Mesenchymal stem cell (in vitro differentiated cells and primary cell): ENCODE measurements around the gene OR10T2.

ENCODE experiments used
- DNase-seq: peaks from one replicate; pipeline ENCODE4 v3.0.0-alpha.2; 2013
- H2AFZ ChIP-seq: one replicate; pipeline ENCODE4 v1.6.1; 2013; ENCODE audit warnings: low read depth, mild to moderate bottlenecking, control low read depth, inconsistent platforms, low read length, moderate library complexity
- H2AK5ac ChIP-seq: 2 replicates; pipeline ENCODE4 v1.6.1; 2013; ENCODE audit warnings: low read length, moderate library complexity, mild to moderate bottlenecking, inconsistent platforms; ENCODE audit not compliant: severe bottlenecking
- H2BK120ac ChIP-seq: one replicate; pipeline ENCODE4 v1.6.1; 2013; ENCODE audit warnings: low read depth, mild to moderate bottlenecking, inconsistent platforms, low read length, moderate library complexity
- H2BK12ac ChIP-seq, 2 experiments: one replicate each; pipeline ENCODE4 v1.6.1; 2013; ENCODE audit warnings: inconsistent platforms in 2 of 2, low read length in 2 of 2, mild to moderate bottlenecking in 2 of 2, moderate library complexity in 2 of 2, control low read depth in 1 of 2
- H2BK15ac ChIP-seq: one replicate; pipeline ENCODE4 v1.6.1; 2013; ENCODE audit warnings: mild to moderate bottlenecking, low read depth, inconsistent platforms; ENCODE audit not compliant: poor library complexity, severe bottlenecking
- H2BK5ac ChIP-seq: 2 replicates; pipeline ENCODE4 v1.6.1; 2013; ENCODE audit warnings: low read depth, mild to moderate bottlenecking, low read length, control low read depth, inconsistent platforms; ENCODE audit not compliant: poor library complexity, severe bottlenecking
- H3K14ac ChIP-seq, 2 experiments: one replicate each; pipeline ENCODE4 v1.6.1; 2013; ENCODE audit warnings: inconsistent platforms in 2 of 2, low read length in 2 of 2, control low read depth in 1 of 2, mild to moderate bottlenecking in 1 of 2, moderate library complexity in 1 of 2
- H3K18ac ChIP-seq, 2 experiments: one replicate each; pipeline ENCODE4 v1.6.1; 2013; ENCODE audit warnings: inconsistent platforms in 2 of 2, low read length in 2 of 2, control low read depth in 1 of 2, low read depth in 1 of 2, mild to moderate bottlenecking in 1 of 2
- H3K23ac ChIP-seq, 2 experiments: one replicate each; pipeline ENCODE4 v1.6.1; 2013; ENCODE audit warnings: inconsistent platforms in 2 of 2, low read length in 2 of 2, mild to moderate bottlenecking in 2 of 2, moderate library complexity in 2 of 2, control low read depth in 1 of 2
- H3K27ac ChIP-seq: 2 replicates; pipeline ENCODE4 v1.5.1; 2013; ENCODE audit warnings: mild to moderate bottlenecking, moderate library complexity, low read length, control low read depth, inconsistent platforms; ENCODE audit not compliant: poor library complexity, severe bottlenecking
- H3K27me3 ChIP-seq, 2 experiments: 2 replicates each; pipeline versions ENCODE4 v1.6.1 to v1.7.0; 2013; ENCODE audit warnings: low read length in 2 of 2, mild to moderate bottlenecking in 2 of 2, moderate library complexity in 2 of 2, control low read depth in 1 of 2, inconsistent platforms in 1 of 2; ENCODE audit not compliant: control insufficient read depth in 1 of 2, insufficient read depth in 1 of 2
- H3K36me3 ChIP-seq, 2 experiments: 2 replicates each; pipeline versions ENCODE4 v1.6.1 to v1.7.0; 2013; ENCODE audit warnings: low read length in 2 of 2, control low read depth in 1 of 2, inconsistent platforms in 1 of 2, low read depth in 1 of 2, mild to moderate bottlenecking in 1 of 2; ENCODE audit not compliant: insufficient read depth in 2 of 2, control insufficient read depth in 1 of 2
- H3K4ac ChIP-seq, 2 experiments: one replicate each; pipeline ENCODE4 v1.6.1; 2013; ENCODE audit warnings: inconsistent platforms in 2 of 2, low read length in 2 of 2, mild to moderate bottlenecking in 2 of 2, moderate library complexity in 2 of 2, control low read depth in 1 of 2, low read depth in 1 of 2
- H3K4me1 ChIP-seq: 2 replicates; pipeline ENCODE4 v1.6.1; 2013; ENCODE audit warnings: low read depth, low read length, control low read depth; ENCODE audit not compliant: control insufficient read depth, insufficient read depth
- H3K4me2 ChIP-seq: 2 replicates; pipeline ENCODE4 v1.6.1; 2013; ENCODE audit warnings: low read length, mild to moderate bottlenecking, inconsistent platforms; ENCODE audit not compliant: poor library complexity, severe bottlenecking
- H3K4me3 ChIP-seq, 2 experiments: 2 replicates each; pipeline versions ENCODE4 v1.5.1 to v1.7.0; 2013; ENCODE audit warnings: low read length in 2 of 2, mild to moderate bottlenecking in 2 of 2, control low read depth in 1 of 2, low read depth in 1 of 2; ENCODE audit not compliant: insufficient read depth in 1 of 2
- H3K79me1 ChIP-seq: replicated peaks from 2 replicates; pipeline ENCODE4 v1.6.1; 2013; ENCODE audit warnings: mild to moderate bottlenecking, control low read depth, low read length, inconsistent platforms; ENCODE audit not compliant: poor library complexity, severe bottlenecking
- H3K9ac ChIP-seq: 2 replicates; pipeline ENCODE4 v1.7.0; 2013; ENCODE audit warnings: mild to moderate bottlenecking, low read length, moderate library complexity
- H3K9me3 ChIP-seq: 2 replicates; pipeline ENCODE4 v1.7.0; 2013; ENCODE audit warnings: mild to moderate bottlenecking, low read length; ENCODE audit not compliant: control insufficient read depth
- H4K8ac ChIP-seq: one replicate; pipeline ENCODE4 v1.6.1; 2013; ENCODE audit warnings: inconsistent platforms, mild to moderate bottlenecking, low read length, moderate library complexity
- H4K91ac ChIP-seq: one replicate; pipeline ENCODE4 v1.6.1; 2013; ENCODE audit warnings: mild to moderate bottlenecking, low read length, inconsistent platforms
- WGBS: methylation state at CpG from one replicate; pipeline ENCODE4 v1.1.7; 2013; ENCODE audit warnings: mixed read lengths; 5-methylcytosine and 5-hydroxymethylcytosine counted together

Gene OR10T2

GRCh38 chr1:158414651-158415345 lies 15.5 kb upstream of the OR10T2 start:
- Histone ChIP-seq H2BK12ac (no peak overlapping the region), H3K4me3 (no peak overlapping the region), H4K91ac (no peak overlapping the region), H3K27me3 (no peaks in the 10 kb centered on the region), H3K27ac (no peak overlapping the region), H3K14ac (no peak overlapping the region), H3K36me3 (no peaks in the 10 kb centered on the region), H3K23ac (no peak overlapping the region), H3K4me1 (no peaks in the 10 kb centered on the region), H2AK5ac (no peak overlapping the region), H3K18ac (no peak overlapping the region), H3K79me1 (no peaks in the 10 kb centered on the region), H3K4me2 (no peak overlapping the region), H3K9ac (no peak overlapping the region), H3K9me3 (no peaks in the 10 kb centered on the region), H3K4ac (no peak overlapping the region), H2AFZ (no peak overlapping the region), H2BK120ac (no peak overlapping the region), H2BK15ac (no peak overlapping the region), H2BK5ac (no peak overlapping the region), H4K8ac (no peak overlapping the region)
- DNase-seq = no peak
- 94% methylated on average over 2 of the region's 4 CpGs for WGBS

GRCh38 chr1:158407092-158407491 lies 7.8 kb upstream of the OR10T2 start:
- Histone ChIP-seq H2AFZ (no peak overlapping the region), H3K9ac (no peak overlapping the region), H3K36me3 (no peaks in the 10 kb centered on the region), H3K27ac (no peak overlapping the region), H3K9me3 (no peaks in the 10 kb centered on the region), H3K79me1 (no peaks in the 10 kb centered on the region), H2AK5ac (no peak overlapping the region), H3K4me2 (no peak overlapping the region), H4K91ac (no peak overlapping the region), H3K27me3 (no peaks in the 10 kb centered on the region), H3K4me3 (no peak overlapping the region), H2BK12ac (no peak overlapping the region), H2BK120ac (no peak overlapping the region), H2BK5ac (no peak overlapping the region), H3K14ac (no peak overlapping the region), H4K8ac (no peak overlapping the region), H2BK15ac (no peak overlapping the region), H3K23ac (no peak overlapping the region), H3K18ac (no peak overlapping the region), H3K4ac (no peak overlapping the region), H3K4me1 (no peaks in the 10 kb centered on the region)
- WGBS = 89% methylated on average over 5 of the region's 5 CpGs
- DNase-seq = no peak

- no peak overlapping the region for H3K4me3 ChIP-seq
- no peaks in the 10 kb centered on the region for H3K36me3 ChIP-seq
- H3K23ac ChIP-seq = no peak overlapping the region
- no peak overlapping the region for H3K9ac ChIP-seq
- H3K4ac ChIP-seq = no peak overlapping the region
- no peaks in the 10 kb centered on the region for H3K4me1 ChIP-seq
- no peak overlapping the region for H3K4me2 ChIP-seq
- H2BK15ac ChIP-seq = no peak overlapping the region
- no peak overlapping the region for H2AFZ ChIP-seq
- H3K14ac ChIP-seq = no peak overlapping the region
- no peak overlapping the region for H2BK12ac ChIP-seq
- DNase-seq = no peak
- H3K18ac ChIP-seq = no peak overlapping the region
- H3K79me1 ChIP-seq = no peaks in the 10 kb centered on the region
- H4K91ac ChIP-seq = no peak overlapping the region
- H3K9me3 ChIP-seq = no peaks in the 10 kb centered on the region
- H2AK5ac ChIP-seq = no peak overlapping the region
- H2BK5ac ChIP-seq = no peak overlapping the region
- no peak overlapping the region for H2BK120ac ChIP-seq
- no peaks in the 10 kb centered on the region for H3K27me3 ChIP-seq
- H3K27ac ChIP-seq = no peak overlapping the region
- WGBS = 82% methylated on average over 3 of the region's 3 CpGs
- H4K8ac ChIP-seq = no peak overlapping the region
These were observed 1.6 kb upstream of the OR10T2 start for GRCh38 chr1:158400871-158401270.

- no peak overlapping the region for H4K91ac ChIP-seq
- H3K4ac ChIP-seq = no peak overlapping the region
- DNase-seq = no peak
- H3K23ac ChIP-seq = no peak overlapping the region
- H3K27ac ChIP-seq = no peak overlapping the region
- no peak overlapping the region for H2BK5ac ChIP-seq
- no peak overlapping the region for H3K14ac ChIP-seq
- no peak overlapping the region for H3K9ac ChIP-seq
- H3K79me1 ChIP-seq = no peaks in the 10 kb centered on the region
- H3K27me3 ChIP-seq = no peaks in the 10 kb centered on the region
- H3K18ac ChIP-seq = no peak overlapping the region
- H2AFZ ChIP-seq = no peak overlapping the region
- no peaks in the 10 kb centered on the region for H3K36me3 ChIP-seq
- 96% methylated on average over 3 of the region's 3 CpGs for WGBS
- H4K8ac ChIP-seq = no peak overlapping the region
- no peak overlapping the region for H2BK12ac ChIP-seq
- H2BK120ac ChIP-seq = no peak overlapping the region
- no peaks in the 10 kb centered on the region for H3K9me3 ChIP-seq
- H3K4me3 ChIP-seq = no peak overlapping the region
- no peak overlapping the region for H2BK15ac ChIP-seq
- no peak overlapping the region for H2AK5ac ChIP-seq
- H3K4me1 ChIP-seq = no peaks in the 10 kb centered on the region
- no peak overlapping the region for H3K4me2 ChIP-seq
These were observed 2.6 kb downstream of the OR10T2 start for GRCh38 chr1:158396646-158397045.
